ENCODE measurements around the gene SERPINH1. TPM values are rescaled to one million over a fixed set of nuclear protein-coding genes. Genes with fewer than 3 reads are reported as not detected.
A peak's percentile ranks its signal among the peaks of the same experiment; 100 is the strongest.

The SERPINH1 gene
- total RNA-seq, 2 experiments from 2014 or later, result 3.5 to 4.1 TPM

- peaks cover 32% of the 10 kb centered on the region for H3K4me1 ChIP-seq (ENCODE audit: insufficient read depth, low read length)
- H3K4me1 Mint-ChIP-seq (ENCODE audit: low read depth), result peaks cover 39% of the 10 kb centered on the region
- H3K36me3 Mint-ChIP-seq (ENCODE audit: low read depth), result no peaks in the 10 kb centered on the region
- H3K36me3 ChIP-seq (ENCODE audit: insufficient read depth, low read length), result no peaks in the 10 kb centered on the region
- no peaks in the 10 kb centered on the region for H3K27me3 ChIP-seq (ENCODE audit: control insufficient read depth in 1 of 2, insufficient read depth in 2 of 2, low read length in 2 of 2)
- H3K4me3 ChIP-seq (ENCODE audit: low read length), result no peak overlapping the region
- no peak overlapping the region for H3K27ac Mint-ChIP-seq
- intact Hi-C loops (cut with DNase I, micrococcal nuclease), result loop anchor here in 1 of 2 experiments (10.0 kb wide), 1 partner anchor 260 kb away; no protein-coding TSS in a partner anchor
- no peaks in the 10 kb centered on the region for H3K9me3 Mint-ChIP-seq
- ATAC-seq (ENCODE audit: poor library complexity), result no peak
- H3K4me3 Mint-ChIP-seq, result no peak overlapping the region
- no peaks in the 10 kb centered on the region for H3K27me3 Mint-ChIP-seq
- no peak for TF ChIP-seq CTCF (IDR thresholded peaks at IDR 0.05)
- POLR2A ChIA-PET, result interaction anchor here (1.3 kb wide), 1 partner anchor 105 kb away, joined by 3 read pairs; no protein-coding TSS in a partner anchor
- H3K27ac ChIP-seq (ENCODE audit: low read depth in 1 of 2, low read length in 2 of 2), result no peak overlapping the region
- CTCF ChIA-PET, result no interaction called here
- no peak for DNase-seq
- H3K9me3 ChIP-seq (ENCODE audit: control insufficient read depth in 1 of 2, insufficient read depth in 1 of 2, low read length in 2 of 2), result no peaks in the 10 kb centered on the region
These were observed 27.0 kb upstream of the SERPINH1 start for GRCh38 chr11:75535071-75535470.

- ChIA-PET CTCF (interaction anchor here (0.6 kb wide), 1 partner anchor 12 kb away, joined by 3 read pairs; the partner anchor contains the start of gene GDPD5), POLR2A (no interaction called here)
- Mint-ChIP-seq H3K27ac (no peak overlapping the region), H3K9me3 (no peaks in the 10 kb centered on the region), H3K4me3 (no peak overlapping the region), H3K36me3 (ENCODE audit: low read depth) (no peaks in the 10 kb centered on the region), H3K4me1 (ENCODE audit: low read depth) (peaks cover 20% of the 10 kb centered on the region), H3K27me3 (no peaks in the 10 kb centered on the region)
- H3K4me3 ChIP-seq (ENCODE audit: low read length), result no peak overlapping the region
- no peak overlapping the region for H3K27ac ChIP-seq (ENCODE audit: low read depth in 1 of 2, low read length in 2 of 2)
- intact Hi-C loops (cut with DNase I, micrococcal nuclease), result loop anchor here in 1 of 2 experiments (10.0 kb wide), 1 partner anchor 262 kb away; no protein-coding TSS in a partner anchor
- TF ChIP-seq CTCF (IDR thresholded peaks at IDR 0.05), result no peak
- H3K36me3 ChIP-seq (ENCODE audit: insufficient read depth, low read length), result no peaks in the 10 kb centered on the region
- no peaks in the 10 kb centered on the region for H3K27me3 ChIP-seq (ENCODE audit: control insufficient read depth in 1 of 2, insufficient read depth in 2 of 2, low read length in 2 of 2)
- H3K4me1 ChIP-seq (ENCODE audit: insufficient read depth, low read length), result peaks cover 26% of the 10 kb centered on the region
- no peaks in the 10 kb centered on the region for H3K9me3 ChIP-seq (ENCODE audit: control insufficient read depth in 1 of 2, insufficient read depth in 1 of 2, low read length in 2 of 2)
- DNase-seq (peak in 7 of 14 experiments; percentile 9 to 68 (median 47)), ATAC-seq (ENCODE audit: poor library complexity) (peak; percentile 47)
These were observed 25.0 kb upstream of the SERPINH1 start for GRCh38 chr11:75536786-75537641.

DNA sequence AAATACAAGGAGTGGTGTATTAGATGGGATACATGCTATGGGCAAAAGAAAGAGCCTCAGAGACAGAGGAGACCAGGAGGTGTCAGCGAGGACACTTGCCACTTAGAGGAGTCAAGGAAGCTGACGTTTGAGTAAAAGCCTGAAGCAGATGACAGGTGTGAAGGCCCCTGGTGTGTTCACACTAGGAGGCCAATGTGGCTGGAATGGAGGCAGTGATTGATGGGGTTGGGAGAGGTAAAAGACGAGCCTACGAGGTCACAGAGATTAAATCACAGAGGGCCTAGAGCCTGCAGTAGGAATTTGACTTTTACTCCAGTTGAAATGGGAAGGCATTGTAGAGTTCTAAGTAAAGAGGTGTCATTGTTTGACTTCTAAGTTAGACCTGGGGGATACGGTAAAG, 24.3 kb upstream of the SERPINH1 start:
- no peaks in the 10 kb centered on the region for H3K36me3 ChIP-seq (ENCODE audit: insufficient read depth, low read length)
- Mint-ChIP-seq H3K27ac (no peak overlapping the region), H3K4me3 (no peak overlapping the region), H3K27me3 (no peaks in the 10 kb centered on the region), H3K9me3 (no peaks in the 10 kb centered on the region), H3K4me1 (ENCODE audit: low read depth) (peaks cover 14% of the 10 kb centered on the region), H3K36me3 (ENCODE audit: low read depth) (no peaks in the 10 kb centered on the region)
- no peak for DNase-seq
- no peak for ATAC-seq (ENCODE audit: poor library complexity)
- no peaks in the 10 kb centered on the region for H3K9me3 ChIP-seq (ENCODE audit: control insufficient read depth in 1 of 2, insufficient read depth in 1 of 2, low read length in 2 of 2)
- TF ChIP-seq CTCF (IDR thresholded peaks at IDR 0.05), result no peak
- peaks cover 23% of the 10 kb centered on the region for H3K4me1 ChIP-seq (ENCODE audit: insufficient read depth, low read length)
- H3K27me3 ChIP-seq (ENCODE audit: control insufficient read depth in 1 of 2, insufficient read depth in 2 of 2, low read length in 2 of 2), result no peaks in the 10 kb centered on the region
- no peak overlapping the region for H3K4me3 ChIP-seq (ENCODE audit: low read length)
- intact Hi-C loops (cut with DNase I, micrococcal nuclease), result loop anchor here in 1 of 2 experiments (10.0 kb wide), 1 partner anchor 263 kb away; no protein-coding TSS in a partner anchor
- H3K27ac ChIP-seq (ENCODE audit: low read depth in 1 of 2, low read length in 2 of 2), result no peak overlapping the region
- POLR2A ChIA-PET, result no interaction called here
- CTCF ChIA-PET, result no interaction called here
